Adrenal gland (tissue), 5 donors: Measurements from ENCODE around the gene C1orf94.

Experiments
- CTCF ChIP-seq, 6 experiments: fragments of 450-650 bp in 4 of 6; fragments of 200-600 bp in 2 of 6; sonication (generic) in 1 of 6; IDR thresholded peaks; 1 replicate in 5 of 6; 2 replicates in 1 of 6; pipeline versions ENCODE4 v1.5.1 to v1.8.0; 2016 to 2021; ENCODE audit warnings: antibody characterized with exemption in 6 of 6, mild to moderate bottlenecking in 2 of 6, moderate library complexity in 1 of 6
- POLR2A ChIP-seq, 2 donors: fragments of 450-650 bp; IDR thresholded peaks; one replicate each; pipeline ENCODE4 v1.6.1; 2017; ENCODE audit warnings: antibody characterized with exemption in 2 of 2, mild to moderate bottlenecking in 2 of 2, moderate library complexity in 1 of 2
- donor health status: DM: no; HTN: no; CAD: no.

DNA sequence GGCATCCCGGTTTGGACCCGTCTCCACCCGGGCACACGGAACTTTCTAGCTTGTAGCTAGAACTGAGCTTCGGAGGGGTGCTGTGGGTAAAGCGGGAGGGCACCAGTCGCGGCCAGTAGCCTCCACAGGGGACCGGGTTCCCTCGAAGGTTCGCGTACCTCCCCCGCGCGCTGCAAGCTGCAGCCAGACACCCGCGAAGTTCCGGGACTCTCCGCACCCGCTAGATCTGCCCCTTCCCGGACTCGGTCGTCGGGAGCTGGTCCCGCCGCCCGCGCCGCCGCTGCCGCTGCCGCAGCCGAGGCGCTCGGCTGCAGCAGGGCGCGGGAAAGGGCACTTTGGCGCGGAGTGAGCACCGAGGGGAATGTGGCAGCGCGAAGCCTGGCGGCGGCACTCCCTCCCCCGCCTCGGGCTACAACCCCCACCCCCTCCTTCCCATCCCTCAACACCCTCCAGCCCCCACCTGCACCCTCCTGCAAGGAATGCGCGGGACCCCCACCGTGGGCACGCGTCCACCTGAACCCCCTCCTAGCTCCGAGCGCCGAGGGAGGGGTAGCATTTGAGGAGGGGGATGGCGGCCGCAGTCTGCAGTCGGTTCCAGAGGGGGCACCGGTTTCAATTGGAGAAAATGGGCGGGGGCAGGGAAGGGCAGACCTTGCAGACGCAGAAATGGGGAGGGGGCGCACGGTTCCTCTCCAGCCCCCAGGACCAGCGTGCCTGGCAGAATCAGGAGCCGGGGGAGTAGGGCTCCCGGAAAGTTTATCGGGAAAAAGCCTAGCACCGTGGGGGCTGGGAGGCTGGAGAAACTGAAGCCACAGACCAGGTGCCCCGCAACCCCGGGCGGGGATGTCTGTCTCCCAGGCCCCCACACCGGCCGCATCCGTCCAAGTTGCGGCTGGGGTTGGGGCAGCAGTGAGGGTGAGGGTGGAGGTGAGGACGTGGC is 12.6 kb upstream of the C1orf94 start:
- TF ChIP-seq CTCF (IDR thresholded peaks at IDR 0.05) (no peak), POLR2A (IDR thresholded peaks at IDR 0.05) (no peak)
